ENCODE measurements around the gene FAM24B.

DNA sequence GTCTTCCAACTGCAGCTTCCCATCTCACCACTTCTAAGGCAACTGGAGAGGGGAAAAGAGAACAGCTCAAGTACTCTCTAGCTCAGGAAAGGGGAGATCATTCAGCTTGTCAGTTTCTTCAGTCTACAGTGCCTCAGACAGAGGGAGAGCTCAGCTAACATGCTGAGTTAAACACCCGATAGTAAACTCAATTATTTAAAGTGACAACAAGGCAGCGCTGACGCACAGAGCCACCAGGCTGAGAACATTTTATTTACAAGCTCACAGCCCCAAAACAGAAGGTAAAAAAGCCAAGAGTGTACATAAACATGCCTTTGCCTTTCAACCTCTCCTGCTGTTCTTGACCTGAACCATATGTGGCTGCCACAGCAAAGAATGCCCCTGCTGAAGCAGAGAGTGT is 23.6 kb downstream of the FAM24B start:
- TF ChIP-seq, protein P1, sequence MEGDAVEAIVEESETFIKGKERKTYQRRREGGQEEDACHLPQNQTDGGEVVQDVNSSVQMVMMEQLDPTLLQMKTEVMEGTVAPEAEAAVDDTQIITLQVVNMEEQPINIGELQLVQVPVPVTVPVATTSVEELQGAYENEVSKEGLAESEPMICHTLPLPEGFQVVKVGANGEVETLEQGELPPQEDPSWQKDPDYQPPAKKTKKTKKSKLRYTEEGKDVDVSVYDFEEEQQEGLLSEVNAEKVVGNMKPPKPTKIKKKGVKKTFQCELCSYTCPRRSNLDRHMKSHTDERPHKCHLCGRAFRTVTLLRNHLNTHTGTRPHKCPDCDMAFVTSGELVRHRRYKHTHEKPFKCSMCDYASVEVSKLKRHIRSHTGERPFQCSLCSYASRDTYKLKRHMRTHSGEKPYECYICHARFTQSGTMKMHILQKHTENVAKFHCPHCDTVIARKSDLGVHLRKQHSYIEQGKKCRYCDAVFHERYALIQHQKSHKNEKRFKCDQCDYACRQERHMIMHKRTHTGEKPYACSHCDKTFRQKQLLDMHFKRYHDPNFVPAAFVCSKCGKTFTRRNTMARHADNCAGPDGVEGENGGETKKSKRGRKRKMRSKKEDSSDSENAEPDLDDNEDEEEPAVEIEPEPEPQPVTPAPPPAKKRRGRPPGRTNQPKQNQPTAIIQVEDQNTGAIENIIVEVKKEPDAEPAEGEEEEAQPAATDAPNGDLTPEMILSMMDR (IDR thresholded peaks at IDR 0.05; ENCODE audit: low read depth, low read length, poor library complexity, severe bottlenecking): no peak
- TF ChIP-seq EZH2phosphoT487 (IDR thresholded peaks at IDR 0.05; ENCODE audit: borderline replicate concordance, low read length): no peak

Data from DOHH2 (cell line).